ENCODE data around the gene MLLT10. TPM values are rescaled to one million over a fixed set of nuclear protein-coding genes. Genes with fewer than 3 reads are reported as not detected.
A peak's percentile ranks its signal among the peaks of the same experiment; 100 is the strongest.

Gene MLLT10
- total RNA-seq, 1 experiment from 2014 or later = 60.1 TPM

DNA sequence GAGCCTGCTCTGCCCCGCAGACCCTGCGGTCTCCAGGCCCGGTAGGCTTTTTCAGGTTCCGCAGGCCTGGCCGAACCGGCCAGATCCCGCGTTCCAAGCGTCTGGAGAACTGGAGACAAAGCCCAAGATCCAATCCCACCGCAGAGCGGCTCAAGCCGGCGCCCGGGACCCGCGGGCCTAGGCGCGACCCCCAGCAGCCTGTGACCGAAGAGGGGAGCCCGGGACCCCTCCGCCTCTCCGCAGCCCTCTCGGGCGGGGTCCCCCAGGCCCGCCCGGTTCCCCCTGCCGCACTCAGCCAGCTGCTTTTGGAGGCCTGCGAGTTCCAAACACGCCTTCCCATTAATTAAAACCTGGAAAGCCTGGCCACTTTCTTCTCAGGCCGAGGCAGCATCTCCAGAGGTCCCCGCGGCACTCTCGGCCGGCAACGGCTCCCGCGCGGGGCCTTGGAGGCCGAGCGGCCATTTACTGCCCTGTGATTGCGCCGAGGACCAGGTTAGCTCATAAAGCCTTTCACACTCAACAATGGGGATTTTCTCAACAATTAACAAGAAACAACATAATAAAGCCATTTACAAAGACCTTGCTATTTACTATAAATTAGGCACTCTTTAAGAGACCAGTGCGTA, 25.2 kb upstream of the MLLT10 start:
- H3K27me3 Mint-ChIP-seq (ENCODE audit: low read depth) = peaks cover 19% of the 10 kb centered on the region
- peak overlapping the region; percentile 76 for H3K4me3 Mint-ChIP-seq
- H3K36me3 Mint-ChIP-seq = no peaks in the 10 kb centered on the region
- ChIA-PET POLR2A (interaction anchor here (0.5 to 6.5 kb wide), 14 partner anchors 9 to 494 kb away, joined by 3 to 155 read pairs (median 4); partner anchors contain the start of gene SKIDA1), CTCF (interaction anchor here (1.1 to 6.3 kb wide), 6 partner anchors 8 to 230 kb away, joined by 3 to 84 read pairs (median 8); partner anchors contain the start of gene SKIDA1)
- H3K9me3 Mint-ChIP-seq = no peaks in the 10 kb centered on the region
- H3K27ac Mint-ChIP-seq = peak overlapping the region; percentile 98
- TF ChIP-seq TCF7 (CRISPR knock-in tag; IDR thresholded peaks at IDR 0.05; ENCODE audit: low read depth) (no peak), ZNF232 (CRISPR knock-in tag; IDR thresholded peaks at IDR 0.05) (no peak), NFYB (CRISPR knock-in tag; conservative IDR thresholded peaks at IDR 0.05; ENCODE audit: low read depth) (no peak), PRRX2 (CRISPR knock-in tag; IDR thresholded peaks at IDR 0.05) (no peak), OVOL2 (CRISPR knock-in tag; IDR thresholded peaks at IDR 0.05; ENCODE audit: borderline replicate concordance) (no peak), ATF6 (CRISPR knock-in tag; IDR thresholded peaks at IDR 0.05) (no peak), MYBL2 (CRISPR knock-in tag; IDR thresholded peaks at IDR 0.05) (no peak), JAZF1 (CRISPR knock-in tag; IDR thresholded peaks at IDR 0.05) (no peak), ZNF671 (CRISPR knock-in tag; IDR thresholded peaks at IDR 0.05) (no peak), TEAD1 (CRISPR knock-in tag; IDR thresholded peaks at IDR 0.05) (no peak), ELF4 (CRISPR knock-in tag; IDR thresholded peaks at IDR 0.05; ENCODE audit: low read depth) (no peak), NFATC4 (CRISPR knock-in tag; IDR thresholded peaks at IDR 0.05) (no peak)
- TF ChIP-seq, protein P1, sequence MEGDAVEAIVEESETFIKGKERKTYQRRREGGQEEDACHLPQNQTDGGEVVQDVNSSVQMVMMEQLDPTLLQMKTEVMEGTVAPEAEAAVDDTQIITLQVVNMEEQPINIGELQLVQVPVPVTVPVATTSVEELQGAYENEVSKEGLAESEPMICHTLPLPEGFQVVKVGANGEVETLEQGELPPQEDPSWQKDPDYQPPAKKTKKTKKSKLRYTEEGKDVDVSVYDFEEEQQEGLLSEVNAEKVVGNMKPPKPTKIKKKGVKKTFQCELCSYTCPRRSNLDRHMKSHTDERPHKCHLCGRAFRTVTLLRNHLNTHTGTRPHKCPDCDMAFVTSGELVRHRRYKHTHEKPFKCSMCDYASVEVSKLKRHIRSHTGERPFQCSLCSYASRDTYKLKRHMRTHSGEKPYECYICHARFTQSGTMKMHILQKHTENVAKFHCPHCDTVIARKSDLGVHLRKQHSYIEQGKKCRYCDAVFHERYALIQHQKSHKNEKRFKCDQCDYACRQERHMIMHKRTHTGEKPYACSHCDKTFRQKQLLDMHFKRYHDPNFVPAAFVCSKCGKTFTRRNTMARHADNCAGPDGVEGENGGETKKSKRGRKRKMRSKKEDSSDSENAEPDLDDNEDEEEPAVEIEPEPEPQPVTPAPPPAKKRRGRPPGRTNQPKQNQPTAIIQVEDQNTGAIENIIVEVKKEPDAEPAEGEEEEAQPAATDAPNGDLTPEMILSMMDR (IDR thresholded peaks at IDR 0.05) = no peak
- TF ChIP-seq, protein P2, sequence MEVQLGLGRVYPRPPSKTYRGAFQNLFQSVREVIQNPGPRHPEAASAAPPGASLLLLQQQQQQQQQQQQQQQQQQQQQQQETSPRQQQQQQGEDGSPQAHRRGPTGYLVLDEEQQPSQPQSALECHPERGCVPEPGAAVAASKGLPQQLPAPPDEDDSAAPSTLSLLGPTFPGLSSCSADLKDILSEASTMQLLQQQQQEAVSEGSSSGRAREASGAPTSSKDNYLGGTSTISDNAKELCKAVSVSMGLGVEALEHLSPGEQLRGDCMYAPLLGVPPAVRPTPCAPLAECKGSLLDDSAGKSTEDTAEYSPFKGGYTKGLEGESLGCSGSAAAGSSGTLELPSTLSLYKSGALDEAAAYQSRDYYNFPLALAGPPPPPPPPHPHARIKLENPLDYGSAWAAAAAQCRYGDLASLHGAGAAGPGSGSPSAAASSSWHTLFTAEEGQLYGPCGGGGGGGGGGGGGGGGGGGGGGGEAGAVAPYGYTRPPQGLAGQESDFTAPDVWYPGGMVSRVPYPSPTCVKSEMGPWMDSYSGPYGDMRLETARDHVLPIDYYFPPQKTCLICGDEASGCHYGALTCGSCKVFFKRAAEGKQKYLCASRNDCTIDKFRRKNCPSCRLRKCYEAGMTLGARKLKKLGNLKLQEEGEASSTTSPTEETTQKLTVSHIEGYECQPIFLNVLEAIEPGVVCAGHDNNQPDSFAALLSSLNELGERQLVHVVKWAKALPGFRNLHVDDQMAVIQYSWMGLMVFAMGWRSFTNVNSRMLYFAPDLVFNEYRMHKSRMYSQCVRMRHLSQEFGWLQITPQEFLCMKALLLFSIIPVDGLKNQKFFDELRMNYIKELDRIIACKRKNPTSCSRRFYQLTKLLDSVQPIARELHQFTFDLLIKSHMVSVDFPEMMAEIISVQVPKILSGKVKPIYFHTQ (CRISPR knock-in tag; IDR thresholded peaks at IDR 0.05) = no peak
- TF ChIP-seq, protein P3, sequence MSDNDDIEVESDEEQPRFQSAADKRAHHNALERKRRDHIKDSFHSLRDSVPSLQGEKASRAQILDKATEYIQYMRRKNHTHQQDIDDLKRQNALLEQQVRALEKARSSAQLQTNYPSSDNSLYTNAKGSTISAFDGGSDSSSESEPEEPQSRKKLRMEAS (CRISPR knock-in tag; IDR thresholded peaks at IDR 0.05) = no peak
- TF ChIP-seq, protein P4, sequence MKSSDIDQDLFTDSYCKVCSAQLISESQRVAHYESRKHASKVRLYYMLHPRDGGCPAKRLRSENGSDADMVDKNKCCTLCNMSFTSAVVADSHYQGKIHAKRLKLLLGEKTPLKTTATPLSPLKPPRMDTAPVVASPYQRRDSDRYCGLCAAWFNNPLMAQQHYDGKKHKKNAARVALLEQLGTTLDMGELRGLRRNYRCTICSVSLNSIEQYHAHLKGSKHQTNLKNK (CRISPR knock-in tag; IDR thresholded peaks at IDR 0.05) = no peak
- TF ChIP-seq, protein P5, sequence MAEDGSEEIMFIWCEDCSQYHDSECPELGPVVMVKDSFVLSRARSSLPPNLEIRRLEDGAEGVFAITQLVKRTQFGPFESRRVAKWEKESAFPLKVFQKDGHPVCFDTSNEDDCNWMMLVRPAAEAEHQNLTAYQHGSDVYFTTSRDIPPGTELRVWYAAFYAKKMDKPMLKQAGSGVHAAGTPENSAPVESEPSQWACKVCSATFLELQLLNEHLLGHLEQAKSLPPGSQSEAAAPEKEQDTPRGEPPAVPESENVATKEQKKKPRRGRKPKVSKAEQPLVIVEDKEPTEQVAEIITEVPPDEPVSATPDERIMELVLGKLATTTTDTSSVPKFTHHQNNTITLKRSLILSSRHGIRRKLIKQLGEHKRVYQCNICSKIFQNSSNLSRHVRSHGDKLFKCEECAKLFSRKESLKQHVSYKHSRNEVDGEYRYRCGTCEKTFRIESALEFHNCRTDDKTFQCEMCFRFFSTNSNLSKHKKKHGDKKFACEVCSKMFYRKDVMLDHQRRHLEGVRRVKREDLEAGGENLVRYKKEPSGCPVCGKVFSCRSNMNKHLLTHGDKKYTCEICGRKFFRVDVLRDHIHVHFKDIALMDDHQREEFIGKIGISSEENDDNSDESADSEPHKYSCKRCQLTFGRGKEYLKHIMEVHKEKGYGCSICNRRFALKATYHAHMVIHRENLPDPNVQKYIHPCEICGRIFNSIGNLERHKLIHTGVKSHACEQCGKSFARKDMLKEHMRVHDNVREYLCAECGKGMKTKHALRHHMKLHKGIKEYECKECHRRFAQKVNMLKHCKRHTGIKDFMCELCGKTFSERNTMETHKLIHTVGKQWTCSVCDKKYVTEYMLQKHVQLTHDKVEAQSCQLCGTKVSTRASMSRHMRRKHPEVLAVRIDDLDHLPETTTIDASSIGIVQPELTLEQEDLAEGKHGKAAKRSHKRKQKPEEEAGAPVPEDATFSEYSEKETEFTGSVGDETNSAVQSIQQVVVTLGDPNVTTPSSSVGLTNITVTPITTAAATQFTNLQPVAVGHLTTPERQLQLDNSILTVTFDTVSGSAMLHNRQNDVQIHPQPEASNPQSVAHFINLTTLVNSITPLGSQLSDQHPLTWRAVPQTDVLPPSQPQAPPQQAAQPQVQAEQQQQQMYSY (CRISPR knock-in tag; IDR thresholded peaks at IDR 0.05) = no peak
- DNase-seq (ENCODE audit: low spot score) = no peak
- peaks cover 80% of the 10 kb centered on the region for H3K4me1 Mint-ChIP-seq
- ATAC-seq = peak; percentile 11; the same call in 1 of the 2 replicates

All from WTC11 (cell line).